PC-9 (cell line): ENCODE results near the gene MELTF. TPM values are rescaled to one million over a fixed set of nuclear protein-coding genes. Genes with fewer than 3 reads are reported as not detected.

ENCODE experiments used
- BruUV-seq: library from RNA; stranded (reverse); fragments of 400-500 nt; replicated peaks from 2 replicates; lab custom pipeline; 2021; lab: Mats Ljungman, UMichigan
- CTCF ChIA-PET: fragments of 300-600 bp; sonication (Branson Sonifier 250); formaldehyde crosslinking; loops from one replicate; lab custom pipeline; 2022; ENCODE audit warnings: antibody characterized with exemption; lab: Charles Lee
- POLR2A ChIA-PET: fragments of 300-600 bp; sonication (Branson Sonifier 250); formaldehyde crosslinking; loops from one replicate; lab custom pipeline; 2022; ENCODE audit warnings: antibody characterized with exemption; ENCODE audit not compliant: unreplicated experiment; lab: Charles Lee
- DNase-seq, 2 experiments: peaks; one replicate each; pipeline versions ENCODE4 v3.0.0 to v3.0.0-alpha.2; 2015 to 2022; ENCODE audit warnings: mixed read lengths in 1 of 2
- H2AFZ ChIP-seq: fragments of 200-600 bp; sonication (generic); 2 replicates; pipeline ENCODE4 v1.8.1; 2017; ENCODE audit warnings: antibody characterized with exemption
- H3F3A ChIP-seq: fragments of 200-600 bp; sonication (generic); 2 replicates; pipeline ENCODE4 v1.8.1; 2017; ENCODE audit warnings: antibody characterized with exemption, mild to moderate bottlenecking, low read depth; ENCODE audit not compliant: insufficient read depth
- H3K27ac ChIP-seq: fragments of 200-600 bp; sonication (generic); 2 replicates; pipeline ENCODE4 v1.6.1; 2016; ENCODE audit warnings: mixed run types
- H3K27me3 ChIP-seq: fragments of 200-600 bp; sonication (generic); 2 replicates; pipeline ENCODE4 v1.6.1; 2016; ENCODE audit warnings: low read depth, mixed run types; ENCODE audit not compliant: insufficient read depth
- H3K36me3 ChIP-seq: fragments of 200-600 bp; sonication (generic); 2 replicates; pipeline ENCODE4 v1.6.1; 2016; ENCODE audit warnings: low read depth, mixed run types
- H3K4me1 ChIP-seq: fragments of 200-600 bp; sonication (generic); replicated peaks from 2 replicates; pipeline ENCODE4 v1.6.1; 2016; ENCODE audit warnings: mixed run types; ENCODE audit not compliant: insufficient read depth
- H3K4me2 ChIP-seq: fragments of 200-600 bp; sonication (generic); 2 replicates; pipeline ENCODE4 v1.6.1; 2017; ENCODE audit warnings: mixed run types
- H3K4me3 ChIP-seq: fragments of 200-600 bp; sonication (generic); 2 replicates; pipeline ENCODE4 v1.6.1; 2016; ENCODE audit warnings: mixed run types
- H3K79me2 ChIP-seq: fragments of 200-600 bp; sonication (generic); 2 replicates; pipeline ENCODE4 v1.6.1; 2017; ENCODE audit warnings: low read depth, mixed run types
- H3K9me2 ChIP-seq: fragments of 200-600 bp; sonication (generic); 2 replicates; pipeline ENCODE4 v1.8.1; 2017; ENCODE audit warnings: mild to moderate bottlenecking; ENCODE audit not compliant: insufficient read depth
- H3K9me3 ChIP-seq: fragments of 200-600 bp; sonication (generic); 2 replicates; pipeline ENCODE4 v1.8.1; 2016; ENCODE audit warnings: low read depth; ENCODE audit not compliant: insufficient read depth
- H4K20me1 ChIP-seq: fragments of 200-600 bp; sonication (generic); 2 replicates; pipeline ENCODE4 v1.8.1; 2017; ENCODE audit not compliant: insufficient read depth
- EZH2 ChIP-seq: fragments of 200-600 bp; sonication (generic); IDR thresholded peaks from 2 replicates; pipeline ENCODE4 v1.8.0; 2017; ENCODE audit warnings: antibody characterized with exemption, low read depth
- intact Hi-C: fragments of 100-400 bp; cut with micrococcal nuclease; formaldehyde crosslinking; loops from one replicate; pipeline ENCODE4 v1.10.0; 2022; ENCODE audit not compliant: unreplicated experiment
- total RNA-seq: library from RNA; stranded (reverse); gene quantifications from 2 replicates; pipeline ENCODE4 v1.2.3, GENCODE V29; 2021
- TF ChIP-seq, protein P1 (sequence below): fragments of 200-600 bp; sonication (generic); conservative IDR thresholded peaks from 2 replicates; pipeline ENCODE4 v1.6.1; 2017; ENCODE audit warnings: mixed run types, antibody characterized with exemption, mild to moderate bottlenecking, moderate library complexity

MELTF gene
- total RNA-seq, 1 experiment from 2014 or later = 154 TPM

GRCh38 chr3:197028728-197029510, 698 bp downstream of the MELTF start:
- TF ChIP-seq, protein P1, sequence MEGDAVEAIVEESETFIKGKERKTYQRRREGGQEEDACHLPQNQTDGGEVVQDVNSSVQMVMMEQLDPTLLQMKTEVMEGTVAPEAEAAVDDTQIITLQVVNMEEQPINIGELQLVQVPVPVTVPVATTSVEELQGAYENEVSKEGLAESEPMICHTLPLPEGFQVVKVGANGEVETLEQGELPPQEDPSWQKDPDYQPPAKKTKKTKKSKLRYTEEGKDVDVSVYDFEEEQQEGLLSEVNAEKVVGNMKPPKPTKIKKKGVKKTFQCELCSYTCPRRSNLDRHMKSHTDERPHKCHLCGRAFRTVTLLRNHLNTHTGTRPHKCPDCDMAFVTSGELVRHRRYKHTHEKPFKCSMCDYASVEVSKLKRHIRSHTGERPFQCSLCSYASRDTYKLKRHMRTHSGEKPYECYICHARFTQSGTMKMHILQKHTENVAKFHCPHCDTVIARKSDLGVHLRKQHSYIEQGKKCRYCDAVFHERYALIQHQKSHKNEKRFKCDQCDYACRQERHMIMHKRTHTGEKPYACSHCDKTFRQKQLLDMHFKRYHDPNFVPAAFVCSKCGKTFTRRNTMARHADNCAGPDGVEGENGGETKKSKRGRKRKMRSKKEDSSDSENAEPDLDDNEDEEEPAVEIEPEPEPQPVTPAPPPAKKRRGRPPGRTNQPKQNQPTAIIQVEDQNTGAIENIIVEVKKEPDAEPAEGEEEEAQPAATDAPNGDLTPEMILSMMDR = no peak
- no peak for TF ChIP-seq EZH2
- ChIA-PET POLR2A (interaction anchor here (0.5 to 0.8 kb wide), 6 partner anchors 36 to 1033 kb away, joined by 4 to 9 read pairs (median 4); no protein-coding TSS in a partner anchor), CTCF (interaction anchor here (0.5 to 1.2 kb wide), 12 partner anchors 30 to 808 kb away, joined by 3 to 6 read pairs (median 3); no protein-coding TSS in a partner anchor)
- Histone ChIP-seq H3K27me3 (no peaks in the 10 kb centered on the region), H3K79me2 (no peaks in the 10 kb centered on the region), H3K27ac (no peak overlapping the region), H3K36me3 (no peaks in the 10 kb centered on the region), H3K9me3 (no peaks in the 10 kb centered on the region), H4K20me1 (no peaks in the 10 kb centered on the region), H3K9me2 (no peaks in the 10 kb centered on the region), H2AFZ (peak overlapping the region; percentile 92), H3K4me2 (peak overlapping the region; percentile 89), H3F3A (peaks cover 15% of the 10 kb centered on the region), H3K4me3 (peak overlapping the region; percentile 82), H3K4me1 (peaks cover 19% of the 10 kb centered on the region)
- intact Hi-C loops = loop anchor here (2.0 kb wide), 1 partner anchor 50 kb away; no protein-coding TSS in a partner anchor
- DNase-seq = peak in 1 of 2 experiments; percentile 57
- no TSS peak for BruUV-seq

DNA sequence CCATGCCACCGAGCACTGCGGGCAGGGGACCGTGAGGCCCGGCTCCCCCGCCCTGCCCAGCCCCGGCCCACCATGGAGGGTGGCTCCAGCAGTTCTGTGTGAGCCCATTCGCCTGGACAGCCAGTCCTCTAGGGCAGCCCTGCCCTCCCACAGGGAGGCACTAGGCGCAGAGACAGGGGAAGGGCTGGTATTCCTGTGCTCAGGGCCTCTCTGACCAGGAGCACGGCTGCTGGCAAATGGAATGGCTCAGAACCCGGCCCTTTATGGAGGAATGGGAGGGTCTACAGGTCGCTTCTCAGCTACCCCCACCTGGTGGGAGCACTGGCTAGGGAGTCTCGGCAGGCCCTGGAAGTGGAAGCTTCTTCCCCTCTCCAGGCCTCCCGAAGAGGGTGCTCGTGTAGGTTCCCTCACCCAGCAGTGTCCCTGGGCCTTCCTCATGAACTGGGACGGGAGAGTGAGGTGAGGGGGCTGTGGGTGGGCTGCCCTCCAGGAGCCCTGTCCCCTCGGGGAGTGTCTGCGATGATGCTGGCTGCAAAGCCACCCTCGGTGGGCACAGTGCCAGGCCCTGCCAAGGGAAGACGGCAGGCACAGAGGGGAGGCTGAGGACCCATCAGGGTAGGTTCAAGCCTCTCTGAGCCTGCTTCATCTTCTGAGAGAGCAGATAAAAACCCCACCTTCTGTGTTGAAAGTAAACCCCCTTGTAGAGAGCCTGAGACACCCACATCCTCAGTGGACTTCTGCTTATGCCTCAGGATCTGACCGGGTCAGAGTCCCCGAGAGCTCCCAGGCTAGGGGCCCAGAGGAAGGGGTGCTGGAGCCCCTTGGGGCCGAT, 1.5 kb downstream of the MELTF start:
- Histone ChIP-seq H2AFZ (0 out of 2 replicates have a peak overlapping the region, but pooled peaks have one; percentile 92), H3K4me2 (peak overlapping the region; percentile 89)
- CTCF ChIA-PET = interaction anchor here (0.5 to 0.8 kb wide), 3 partner anchors 25 to 807 kb away, joined by 3 read pairs; no protein-coding TSS in a partner anchor

More for the DNA sequence above, 1.5 kb downstream of the MELTF start:
- Histone ChIP-seq H4K20me1 (no peaks in the 10 kb centered on the region), H3K27ac (no peak overlapping the region), H3K4me1 (peaks cover 19% of the 10 kb centered on the region), H3K9me2 (no peaks in the 10 kb centered on the region), H3K9me3 (no peaks in the 10 kb centered on the region), H3K4me3 (peak overlapping the region; percentile 82; the same call in 1 of the 2 replicates), H3K79me2 (no peaks in the 10 kb centered on the region), H3K36me3 (no peaks in the 10 kb centered on the region), H3F3A (peaks cover 15% of the 10 kb centered on the region), H3K27me3 (no peaks in the 10 kb centered on the region)
- TSS peak; percentile 35 for BruUV-seq
- no peak for TF ChIP-seq EZH2
- TF ChIP-seq, protein P1 = no peak
- peak in 1 of 2 experiments; percentile 55 for DNase-seq
- POLR2A ChIA-PET = interaction anchor here (0.6 kb wide), 1 partner anchor 452 kb away, joined by 4 read pairs; no protein-coding TSS in a partner anchor
- intact Hi-C loops = loop anchor here (2.0 kb wide), 1 partner anchor 49 kb away; no protein-coding TSS in a partner anchor
